ENCODE measurements around the gene BACH2. TPM values are rescaled to one million over a fixed set of nuclear protein-coding genes. Genes with fewer than 3 reads are reported as not detected.

BACH2 gene
- total RNA-seq, 1 donor from 2014 or later, result 7.8 TPM

DNA sequence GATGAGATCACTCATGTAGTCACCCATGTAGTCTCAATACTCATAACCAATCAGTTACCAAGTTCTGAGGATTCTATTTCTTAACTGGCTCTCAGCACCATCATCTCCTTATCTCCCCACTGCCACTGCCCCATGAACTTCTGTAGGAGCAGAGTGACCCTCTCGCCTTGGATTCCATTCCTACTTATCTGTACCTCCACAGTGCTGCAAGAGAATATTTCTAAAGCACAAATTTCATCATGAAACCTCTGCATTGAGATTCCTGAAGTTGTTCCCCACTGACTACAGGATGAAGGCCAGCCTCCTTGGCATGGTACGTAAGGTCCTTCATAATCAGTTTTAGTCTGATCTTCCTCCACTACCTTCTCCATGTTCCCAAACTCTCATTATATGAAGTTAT lies 34.8 kb downstream of the BACH2 start:
- Mint-ChIP-seq H3K36me3 (ENCODE audit: low read depth) (peaks cover 2% of the 10 kb centered on the region), H3K27me3 (ENCODE audit: low read depth) (no peaks in the 10 kb centered on the region), H3K9me3 (ENCODE audit: low read depth) (peaks cover 6% of the 10 kb centered on the region), H3K4me3 (ENCODE audit: unreplicated experiment) (no peak overlapping the region), H3K4me1 (ENCODE audit: low read depth) (peaks cover 7% of the 10 kb centered on the region), H3K27ac (ENCODE audit: unreplicated experiment) (no peak overlapping the region)
- no peak for DNase-seq (ENCODE audit: low spot score)
- TF ChIP-seq, protein P1, sequence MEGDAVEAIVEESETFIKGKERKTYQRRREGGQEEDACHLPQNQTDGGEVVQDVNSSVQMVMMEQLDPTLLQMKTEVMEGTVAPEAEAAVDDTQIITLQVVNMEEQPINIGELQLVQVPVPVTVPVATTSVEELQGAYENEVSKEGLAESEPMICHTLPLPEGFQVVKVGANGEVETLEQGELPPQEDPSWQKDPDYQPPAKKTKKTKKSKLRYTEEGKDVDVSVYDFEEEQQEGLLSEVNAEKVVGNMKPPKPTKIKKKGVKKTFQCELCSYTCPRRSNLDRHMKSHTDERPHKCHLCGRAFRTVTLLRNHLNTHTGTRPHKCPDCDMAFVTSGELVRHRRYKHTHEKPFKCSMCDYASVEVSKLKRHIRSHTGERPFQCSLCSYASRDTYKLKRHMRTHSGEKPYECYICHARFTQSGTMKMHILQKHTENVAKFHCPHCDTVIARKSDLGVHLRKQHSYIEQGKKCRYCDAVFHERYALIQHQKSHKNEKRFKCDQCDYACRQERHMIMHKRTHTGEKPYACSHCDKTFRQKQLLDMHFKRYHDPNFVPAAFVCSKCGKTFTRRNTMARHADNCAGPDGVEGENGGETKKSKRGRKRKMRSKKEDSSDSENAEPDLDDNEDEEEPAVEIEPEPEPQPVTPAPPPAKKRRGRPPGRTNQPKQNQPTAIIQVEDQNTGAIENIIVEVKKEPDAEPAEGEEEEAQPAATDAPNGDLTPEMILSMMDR (IDR thresholded peaks at IDR 0.05), result no peak

DNA sequence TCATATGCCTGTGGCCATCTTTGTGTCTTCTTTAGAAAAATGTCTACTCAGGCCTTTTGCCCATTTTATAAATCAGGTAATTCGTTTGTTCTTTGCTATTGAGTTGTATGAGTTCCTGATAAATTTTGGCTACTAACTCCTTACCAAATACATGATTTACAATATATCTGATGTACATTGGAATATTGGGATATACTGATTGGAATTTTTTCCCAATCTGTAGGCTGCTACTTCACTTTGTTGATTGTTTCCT lies 39.2 kb downstream of the BACH2 start:
- no peak for DNase-seq (ENCODE audit: low spot score)
- no peak overlapping the region for H3K4me3 Mint-ChIP-seq (ENCODE audit: unreplicated experiment)
- H3K27ac Mint-ChIP-seq (ENCODE audit: unreplicated experiment), result no peak overlapping the region
- TF ChIP-seq, protein P1 (IDR thresholded peaks at IDR 0.05), result no peak
- peaks cover 21% of the 10 kb centered on the region for H3K4me1 Mint-ChIP-seq (ENCODE audit: low read depth)
- H3K36me3 Mint-ChIP-seq (ENCODE audit: low read depth), result peaks cover 2% of the 10 kb centered on the region
- H3K9me3 Mint-ChIP-seq (ENCODE audit: low read depth), result peaks cover 10% of the 10 kb centered on the region
- H3K27me3 Mint-ChIP-seq (ENCODE audit: low read depth), result no peaks in the 10 kb centered on the region

DNA sequence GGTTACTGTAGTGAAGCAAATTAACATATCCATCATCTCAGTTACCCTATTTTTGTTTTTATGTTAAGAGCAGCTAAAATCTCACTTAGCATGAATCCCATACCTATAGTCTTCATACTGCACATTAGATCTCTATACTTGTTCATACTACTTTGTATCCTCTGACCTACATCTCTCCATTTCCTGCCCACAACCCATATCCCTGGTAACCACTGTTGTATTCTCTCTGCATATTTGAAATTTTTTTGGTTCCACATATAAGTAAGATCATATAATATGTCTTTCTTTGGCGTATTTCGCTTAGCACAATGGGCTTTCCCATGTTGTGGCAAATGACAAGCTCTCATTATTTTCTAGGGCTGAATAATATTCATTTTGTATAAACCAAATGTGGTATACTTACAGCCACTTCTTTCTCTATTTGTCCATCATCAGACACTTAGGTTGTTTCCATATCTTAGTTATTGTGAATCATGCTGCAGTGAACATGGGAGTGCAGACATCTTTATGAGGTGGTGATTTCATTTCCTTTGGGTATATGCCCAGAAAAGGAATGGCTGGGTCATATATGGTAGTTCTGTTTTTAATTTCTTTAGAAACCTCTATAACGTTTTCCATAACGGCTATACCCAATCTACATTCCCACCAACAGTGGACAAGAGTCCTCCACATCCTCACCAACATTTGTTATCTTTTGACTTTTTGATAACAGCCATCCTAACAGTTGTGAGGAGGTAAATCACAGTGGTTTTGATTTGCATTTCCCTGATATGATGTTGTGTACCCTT lies 39.8 kb downstream of the BACH2 start:
- Mint-ChIP-seq H3K27ac (ENCODE audit: unreplicated experiment) (peak overlapping the region; percentile 58), H3K4me1 (ENCODE audit: low read depth) (peaks cover 21% of the 10 kb centered on the region), H3K9me3 (ENCODE audit: low read depth) (peaks cover 10% of the 10 kb centered on the region), H3K4me3 (ENCODE audit: unreplicated experiment) (no peak overlapping the region), H3K27me3 (ENCODE audit: low read depth) (no peaks in the 10 kb centered on the region), H3K36me3 (ENCODE audit: low read depth) (peaks cover 2% of the 10 kb centered on the region)
- TF ChIP-seq, protein P1 (IDR thresholded peaks at IDR 0.05), result no peak
- no peak for DNase-seq (ENCODE audit: low spot score)

DNA sequence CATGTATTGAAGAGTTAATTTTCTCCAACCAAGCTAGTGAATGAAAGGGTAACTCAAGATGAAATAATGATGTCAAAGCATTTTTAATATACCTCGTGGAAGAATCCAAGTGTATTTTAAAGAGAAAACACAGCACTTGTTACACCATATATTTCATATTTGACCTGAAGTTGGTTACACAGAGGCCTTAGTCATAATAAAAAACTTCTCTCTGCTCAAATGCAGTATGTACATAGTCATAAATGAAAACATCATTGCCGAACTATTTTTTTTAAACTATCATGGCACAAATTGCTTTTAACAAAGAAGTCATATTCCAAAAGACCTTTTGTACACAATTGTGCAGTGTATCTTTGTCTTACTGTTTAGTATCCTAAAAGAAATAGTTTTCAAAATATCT lies 43.0 kb downstream of the BACH2 start:
- no peak for DNase-seq (ENCODE audit: low spot score)
- H3K27me3 Mint-ChIP-seq (ENCODE audit: low read depth), result no peaks in the 10 kb centered on the region
- H3K9me3 Mint-ChIP-seq (ENCODE audit: low read depth), result peaks cover 4% of the 10 kb centered on the region
- H3K36me3 Mint-ChIP-seq (ENCODE audit: low read depth), result no peaks in the 10 kb centered on the region
- H3K27ac Mint-ChIP-seq (ENCODE audit: unreplicated experiment), result no peak overlapping the region
- peaks cover 25% of the 10 kb centered on the region for H3K4me1 Mint-ChIP-seq (ENCODE audit: low read depth)
- H3K4me3 Mint-ChIP-seq (ENCODE audit: unreplicated experiment), result no peak overlapping the region
- TF ChIP-seq, protein P1 (IDR thresholded peaks at IDR 0.05), result no peak

DNA sequence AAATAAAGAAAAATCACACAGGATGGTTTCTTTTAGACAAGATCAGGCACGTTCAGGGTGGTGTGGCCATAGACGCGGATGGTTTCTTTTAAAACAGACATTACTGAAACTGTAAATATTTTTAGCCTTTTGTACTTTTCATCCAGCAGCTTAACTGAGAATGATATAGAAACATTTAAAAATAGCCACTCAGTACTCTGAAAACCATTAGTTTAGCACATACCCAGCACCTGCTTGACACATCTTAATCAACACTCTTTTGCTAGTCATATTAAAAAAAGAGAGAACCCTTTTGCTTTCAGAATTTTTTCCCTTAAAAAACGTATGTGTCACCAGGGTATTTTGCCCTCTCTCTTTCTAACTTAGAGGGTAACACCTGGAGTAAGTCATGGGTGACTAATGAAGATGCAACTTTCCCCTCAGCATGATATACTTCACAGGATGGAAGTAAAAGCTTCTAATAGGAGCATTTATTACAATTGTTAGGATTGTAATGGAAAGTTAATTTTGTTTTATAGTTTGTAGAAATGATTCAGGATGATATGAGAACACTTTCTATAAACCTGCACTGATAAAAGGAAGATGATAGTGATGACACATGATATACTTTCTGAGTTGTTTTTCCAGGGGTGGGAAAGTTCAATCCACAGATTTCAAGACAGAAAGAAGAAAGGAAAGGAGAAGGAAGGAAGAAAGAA lies 45.2 kb downstream of the BACH2 start:
- Mint-ChIP-seq H3K9me3 (ENCODE audit: low read depth) (peaks cover 4% of the 10 kb centered on the region), H3K27me3 (ENCODE audit: low read depth) (no peaks in the 10 kb centered on the region), H3K4me3 (ENCODE audit: unreplicated experiment) (no peak overlapping the region), H3K27ac (ENCODE audit: unreplicated experiment) (no peak overlapping the region), H3K4me1 (ENCODE audit: low read depth) (peaks cover 16% of the 10 kb centered on the region), H3K36me3 (ENCODE audit: low read depth) (peaks cover 2% of the 10 kb centered on the region)
- TF ChIP-seq, protein P1 (IDR thresholded peaks at IDR 0.05), result no peak
- DNase-seq (ENCODE audit: low spot score), result no peak

Measured in chondrocyte (in vitro differentiated cells).